Neural cell (in vitro differentiated cells): ENCODE measurements around the gene TRABD2B.

Experiments
- CTCF ChIP-seq: fragments of 450-650 bp; IDR thresholded peaks from 2 replicates; pipeline ENCODE4 v1.5.1; 2014; ENCODE audit warnings: antibody characterized with exemption, mild to moderate bottlenecking, moderate library complexity; ENCODE audit not compliant: poor library complexity, severe bottlenecking
- EP300 ChIP-seq: fragments of 450-650 bp; conservative IDR thresholded peaks from 2 replicates; pipeline ENCODE4 v1.6.1; 2014; ENCODE audit warnings: antibody characterized with exemption, mild to moderate bottlenecking, moderate library complexity; ENCODE audit not compliant: poor library complexity, severe bottlenecking
- EZH2 ChIP-seq: fragments of 200-600, 300-800 bp; shearing (Covaris generic), sonication (generic); IDR thresholded peaks from 2 replicates; pipeline ENCODE4 v1.6.1; 2014; ENCODE audit warnings: antibody characterized with exemption, low read length, borderline replicate concordance, mild to moderate bottlenecking; ENCODE audit not compliant: insufficient read depth, poor library complexity, severe bottlenecking
- MXI1 ChIP-seq: fragments of 450-650 bp; conservative IDR thresholded peaks from 2 replicates; pipeline ENCODE4 v1.6.1; 2014; ENCODE audit warnings: antibody characterized with exemption, mild to moderate bottlenecking; ENCODE audit not compliant: poor library complexity, severe bottlenecking
- POLR2AphosphoS5 ChIP-seq: IDR thresholded peaks from 2 replicates; pipeline ENCODE4 v1.6.1; 2012
- RAD21 ChIP-seq: fragments of 450-650 bp; conservative IDR thresholded peaks from 2 replicates; pipeline ENCODE4 v1.6.1; 2014; ENCODE audit warnings: antibody characterized with exemption, mild to moderate bottlenecking, moderate library complexity
- SMC3 ChIP-seq: fragments of 450-650 bp; conservative IDR thresholded peaks from 2 replicates; pipeline ENCODE4 v1.6.1; 2014; ENCODE audit warnings: antibody characterized with exemption, mild to moderate bottlenecking, moderate library complexity; ENCODE audit not compliant: poor library complexity
- TAF1 ChIP-seq: IDR thresholded peaks from 2 replicates; pipeline ENCODE4 v1.6.1; 2012; ENCODE audit warnings: low read depth
- TF ChIP-seq, protein P1 (sequence below): IDR thresholded peaks from 2 replicates; pipeline ENCODE4 v1.6.1; 2012; ENCODE audit warnings: borderline replicate concordance

- TF ChIP-seq CTCF (no peak), POLR2AphosphoS5 (no peak), EZH2 (no peak), EP300 (no peak), TAF1 (no peak), SMC3 (no peak), RAD21 (no peak), MXI1 (no peak)
- TF ChIP-seq, protein P1, sequence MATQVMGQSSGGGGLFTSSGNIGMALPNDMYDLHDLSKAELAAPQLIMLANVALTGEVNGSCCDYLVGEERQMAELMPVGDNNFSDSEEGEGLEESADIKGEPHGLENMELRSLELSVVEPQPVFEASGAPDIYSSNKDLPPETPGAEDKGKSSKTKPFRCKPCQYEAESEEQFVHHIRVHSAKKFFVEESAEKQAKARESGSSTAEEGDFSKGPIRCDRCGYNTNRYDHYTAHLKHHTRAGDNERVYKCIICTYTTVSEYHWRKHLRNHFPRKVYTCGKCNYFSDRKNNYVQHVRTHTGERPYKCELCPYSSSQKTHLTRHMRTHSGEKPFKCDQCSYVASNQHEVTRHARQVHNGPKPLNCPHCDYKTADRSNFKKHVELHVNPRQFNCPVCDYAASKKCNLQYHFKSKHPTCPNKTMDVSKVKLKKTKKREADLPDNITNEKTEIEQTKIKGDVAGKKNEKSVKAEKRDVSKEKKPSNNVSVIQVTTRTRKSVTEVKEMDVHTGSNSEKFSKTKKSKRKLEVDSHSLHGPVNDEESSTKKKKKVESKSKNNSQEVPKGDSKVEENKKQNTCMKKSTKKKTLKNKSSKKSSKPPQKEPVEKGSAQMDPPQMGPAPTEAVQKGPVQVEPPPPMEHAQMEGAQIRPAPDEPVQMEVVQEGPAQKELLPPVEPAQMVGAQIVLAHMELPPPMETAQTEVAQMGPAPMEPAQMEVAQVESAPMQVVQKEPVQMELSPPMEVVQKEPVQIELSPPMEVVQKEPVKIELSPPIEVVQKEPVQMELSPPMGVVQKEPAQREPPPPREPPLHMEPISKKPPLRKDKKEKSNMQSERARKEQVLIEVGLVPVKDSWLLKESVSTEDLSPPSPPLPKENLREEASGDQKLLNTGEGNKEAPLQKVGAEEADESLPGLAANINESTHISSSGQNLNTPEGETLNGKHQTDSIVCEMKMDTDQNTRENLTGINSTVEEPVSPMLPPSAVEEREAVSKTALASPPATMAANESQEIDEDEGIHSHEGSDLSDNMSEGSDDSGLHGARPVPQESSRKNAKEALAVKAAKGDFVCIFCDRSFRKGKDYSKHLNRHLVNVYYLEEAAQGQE: no peak
These were observed 231.9 kb downstream of the TRABD2B start for GRCh38 chr1:47765236-47765635.
